Measurements from ENCODE around the gene LRSAM1. TPM values are rescaled to one million over a fixed set of nuclear protein-coding genes. Genes with fewer than 3 reads are reported as not detected.

The LRSAM1 gene
- total RNA-seq, 1 experiment from 2014 or later = 19.0 TPM

GRCh38 chr9:127492616-127493015 is 41.3 kb downstream of the LRSAM1 start:
- no peak for DNase-seq (ENCODE audit: extremely low read depth, low read depth)

- no peak for DNase-seq (ENCODE audit: extremely low read depth, low read depth)
These were observed 42.4 kb downstream of the LRSAM1 start for GRCh38 chr9:127493592-127494303.

GRCh38 chr9:127494304-127494702 is 43.0 kb downstream of the LRSAM1 start:
- no peak for DNase-seq (ENCODE audit: extremely low read depth, low read depth)

- DNase-seq (ENCODE audit: extremely low read depth, low read depth) = no peak
These were observed 44.7 kb downstream of the LRSAM1 start for GRCh38 chr9:127495884-127496555.

GRCh38 chr9:127496974-127497373 is 45.7 kb downstream of the LRSAM1 start:
- no peak for DNase-seq (ENCODE audit: extremely low read depth, low read depth)

GRCh38 chr9:127497656-127498290 is 46.5 kb downstream of the LRSAM1 start:
- DNase-seq (ENCODE audit: extremely low read depth, low read depth) = no peak

- no peak for DNase-seq (ENCODE audit: extremely low read depth, low read depth)
These were observed 47.0 kb downstream of the LRSAM1 start for GRCh38 chr9:127498298-127498697.

GRCh38 chr9:127500399-127500798 is 49.1 kb downstream of the LRSAM1 start:
- no peak for DNase-seq (ENCODE audit: extremely low read depth, low read depth)

GRCh38 chr9:127500862-127501261 is 49.6 kb downstream of the LRSAM1 start:
- no peak for DNase-seq (ENCODE audit: extremely low read depth, low read depth)

GRCh38 chr9:127501821-127502343 is 50.6 kb downstream of the LRSAM1 start:
- no peak for DNase-seq (ENCODE audit: extremely low read depth, low read depth)

- DNase-seq (ENCODE audit: extremely low read depth, low read depth) = no peak
These were observed 51.5 kb downstream of the LRSAM1 start for GRCh38 chr9:127502706-127503378.

- DNase-seq (ENCODE audit: extremely low read depth, low read depth) = no peak
These were observed 52.1 kb downstream of the LRSAM1 start for GRCh38 chr9:127503379-127503921.

GRCh38 chr9:127503947-127504886 is 52.9 kb downstream of the LRSAM1 start:
- peak; percentile 75 for DNase-seq (ENCODE audit: extremely low read depth, low read depth)

GRCh38 chr9:127504887-127505251 is 53.6 kb downstream of the LRSAM1 start:
- no peak for DNase-seq (ENCODE audit: extremely low read depth, low read depth)

- peak; percentile 51 for DNase-seq (ENCODE audit: extremely low read depth, low read depth)
These were observed 54.2 kb downstream of the LRSAM1 start for GRCh38 chr9:127505396-127506116.

GRCh38 chr9:127506117-127506813 is 55.0 kb downstream of the LRSAM1 start:
- no peak for DNase-seq (ENCODE audit: extremely low read depth, low read depth)

- no peak for DNase-seq (ENCODE audit: extremely low read depth, low read depth)
These were observed 55.8 kb downstream of the LRSAM1 start for GRCh38 chr9:127506814-127507750.

Measured in NCI-H460 (cell line).